GM12878 (cell line): ENCODE measurements around the gene RABL6. TPM values are rescaled to one million over a fixed set of nuclear protein-coding genes. Genes with fewer than 3 reads are reported as not detected.

Source experiments
- ATAC-seq: fragments of 200-7000 bp; cut with Tn5 transposase; 3 replicates; pipeline ENCODE4 v1.9.1; 2020; ENCODE audit warnings: mild to moderate bottlenecking, moderate library complexity
- BruUV-seq: library from RNA; stranded (reverse); fragments of 400-500 nt; replicated peaks from 2 replicates; lab custom pipeline; 2021; lab: Mats Ljungman, UMichigan
- CTCF ChIA-PET: fragments of 300-600 bp; sonication (Branson Sonifier 250); formaldehyde crosslinking; extraction: SDS; loops from one replicate; lab custom pipeline; 2021; ENCODE audit warnings: inconsistent platforms; lab: Yijun Ruan, JAX
- POLR2A ChIA-PET: fragments of 350-600 bp; formaldehyde crosslinking; extraction: SDS; loops from one replicate; lab custom pipeline; 2021; ENCODE audit warnings: inconsistent platforms; lab: Charles Lee
- RAD21 ChIA-PET: fragments of 300-600 bp; sonication (Branson Sonifier 250); formaldehyde crosslinking; loops from one replicate; lab custom pipeline; 2023; ENCODE audit warnings: antibody characterized with exemption; ENCODE audit not compliant: unreplicated experiment; lab: Charles Lee
- SMC1A ChIA-PET: fragments of 300-600 bp; sonication (Branson Sonifier 250); formaldehyde crosslinking; loops from one replicate; lab custom pipeline; 2023; ENCODE audit not compliant: unreplicated experiment, uncharacterized antibody; lab: Charles Lee
- DNase-seq: peaks from one replicate; pipeline ENCODE4 v3.0.0-alpha.2; 2011; ENCODE audit warnings: low read depth, low spot score
- FAIRE-seq: peaks from 3 replicates; lab custom pipeline; 2011; peaks lifted over from hg19 to GRCh38; lab: Jason Lieb, UNC
- H2AFZ ChIP-seq: 2 replicates; pipeline ENCODE4 v1.6.0; 2011; ENCODE audit warnings: low read depth, low read length, control low read depth; ENCODE audit not compliant: control insufficient read depth
- H3K27ac ChIP-seq: 2 replicates; pipeline ENCODE4 v1.5.1; 2011; ENCODE audit warnings: control low read depth; ENCODE audit not compliant: control insufficient read depth, insufficient read depth
- H3K27me3 ChIP-seq, 2 experiments: replicated peaks in 1 of 2; 2 replicates each; pipeline versions ENCODE4 v1.6.0 to v1.6.1; 2011; ENCODE audit warnings: low read length in 1 of 2; ENCODE audit not compliant: control insufficient read depth in 2 of 2, insufficient read depth in 2 of 2
- H3K36me3 ChIP-seq, 2 experiments: 2 replicates each; pipeline ENCODE4 v1.5.1; 2011; ENCODE audit warnings: low read length in 1 of 2; ENCODE audit not compliant: control insufficient read depth in 2 of 2, insufficient read depth in 2 of 2
- H3K4me1 ChIP-seq: 2 replicates; pipeline ENCODE4 v1.6.1; 2011; ENCODE audit warnings: mild to moderate bottlenecking, low read length, moderate library complexity, mixed read lengths; ENCODE audit not compliant: control insufficient read depth, insufficient read depth
- H3K4me2 ChIP-seq: 2 replicates; pipeline ENCODE4 v1.6.0; 2011; ENCODE audit warnings: control low read depth; ENCODE audit not compliant: control insufficient read depth, insufficient read depth
- H3K4me3 ChIP-seq: fragments of 200-600 bp; sonication (generic); 2 replicates; pipeline ENCODE4 v1.5.1; 2016
- H3K79me2 ChIP-seq: 2 replicates; pipeline ENCODE4 v1.6.0; 2011; ENCODE audit warnings: low read length; ENCODE audit not compliant: control insufficient read depth, insufficient read depth
- H3K9ac ChIP-seq: 2 replicates; pipeline ENCODE4 v1.8.0; 2011; ENCODE audit warnings: low read length, control low read depth, mixed read lengths; ENCODE audit not compliant: control insufficient read depth, insufficient read depth
- H3K9me3 ChIP-seq: replicated peaks from 3 replicates; pipeline ENCODE4 v1.5.1; 2011; ENCODE audit warnings: mild to moderate bottlenecking, low read length; ENCODE audit not compliant: control insufficient read depth, insufficient read depth
- H4K20me1 ChIP-seq: 2 replicates; pipeline ENCODE4 v1.6.0; 2011; ENCODE audit not compliant: control insufficient read depth, insufficient read depth
- CTCF ChIP-seq, 3 experiments: IDR thresholded peaks in 2 of 3; conservative IDR thresholded peaks in 1 of 3; 2 replicates each; pipeline ENCODE4 v1.5.1; 2011; ENCODE audit warnings: low read depth in 3 of 3, low read length in 3 of 3, mild to moderate bottlenecking in 3 of 3, control low read depth in 2 of 3, moderate library complexity in 2 of 3, inconsistent platforms in 1 of 3, mixed read lengths in 1 of 3; ENCODE audit not compliant: control insufficient read depth in 2 of 3, insufficient read depth in 1 of 3; ENCODE audit errors: extremely low read depth in 1 of 3
- EED ChIP-seq: sonication (generic); IDR thresholded peaks from 2 replicates; pipeline ENCODE4 v1.6.1; 2016; ENCODE audit warnings: antibody characterized with exemption, low read depth
- MLLT1 ChIP-seq: fragments of 450-650 bp; IDR thresholded peaks from 2 replicates; pipeline ENCODE4 v1.6.1; 2016; ENCODE audit warnings: mild to moderate bottlenecking
- RAD21 ChIP-seq: IDR thresholded peaks from 2 replicates; pipeline ENCODE4 v1.6.1; 2011; ENCODE audit warnings: mild to moderate bottlenecking, low read depth, low read length, moderate library complexity; ENCODE audit not compliant: insufficient read depth
- SMC3 ChIP-seq: IDR thresholded peaks from 2 replicates; pipeline ENCODE4 v1.6.1; 2011; ENCODE audit warnings: low read length, improper control_type of control experiment, borderline replicate concordance
- ZNF384 ChIP-seq: IDR thresholded peaks from 2 replicates; pipeline ENCODE4 v1.6.1; 2012; ENCODE audit warnings: low read depth, mild to moderate bottlenecking, low read length, improper control_type of control experiment, borderline replicate concordance
- WGBS: methylation state at CpG from one replicate; pipeline ENCODE4 v1.1.6; 2016; ENCODE audit warnings: low lambda C conversion rate; ENCODE audit not compliant: insufficient replicate concordance, insufficient coverage; ENCODE audit errors: missing lambda C conversion rate; 5-methylcytosine and 5-hydroxymethylcytosine counted together
- in situ Hi-C: fragments of 300-500 bp; cut with MboI; formaldehyde crosslinking; loops from 9 replicates; pipeline ENCODE4 v1.14.3; 2018; ENCODE audit warnings: mixed read lengths
- intact Hi-C: fragments of 100-400 bp; cut with micrococcal nuclease; formaldehyde crosslinking; loops from one replicate; pipeline ENCODE4 v1.14.2; 2022; ENCODE audit not compliant: unreplicated experiment
- polyA plus RNA-seq, 11 experiments: library from polyadenylated mRNA; depleted of rRNA in 4 of 11; unstranded in 6 of 11; stranded (reverse) in 5 of 11; fragments of >200 nt; fragmentation: Nextera tagmentation in 4 of 11; fragmentation: Illumina TruSeq in 1 of 11; extraction: Ambion mirVana in 4 of 11; extraction: Trizol in 1 of 11; gene quantifications; 1 replicate in 1 of 11; 2 replicates in 10 of 11; pipeline versions ENCODE4 v1.2.1 to v1.2.3, GENCODE V29; 2011 to 2016; ENCODE audit warnings: inconsistent platforms in 2 of 11, missing spikeins in 2 of 11, low read depth in 1 of 11
- total RNA-seq, 4 experiments: library from RNA; depleted of rRNA in 3 of 4; stranded (reverse); fragments of >200 nt in 3 of 4; fragmentation: Illumina TruSeq in 1 of 4; extraction: Trizol in 1 of 4; gene quantifications; 2 replicates each; pipeline versions ENCODE4 v1.2.1 to v1.2.3, GENCODE V29; 2013 to 2021

RABL6 gene
- total and polyA plus RNA-seq, 10 of the 15 experiments (the other 5 are each of a cell fraction or from before 2014, with no cell fraction given), result 1.4 to 134 (median 42.7) TPM

GRCh38 chr9:136769710-136770191 is 38.0 kb upstream of the RABL6 start:
- Histone ChIP-seq H3K36me3 (no peaks in the 10 kb centered on the region), H3K9me3 (peaks cover 6% of the 10 kb centered on the region; the same call in 2 of the 3 replicates), H3K79me2 (no peaks in the 10 kb centered on the region), H3K4me2 (no peak overlapping the region), H2AFZ (no peak overlapping the region), H3K27me3 (no peaks in the 10 kb centered on the region; a peak in 1 of 4 replicates), H3K9ac (no peak overlapping the region), H3K27ac (no peak overlapping the region), H3K4me3 (no peak overlapping the region)
- ChIA-PET SMC1A (interaction anchor here (1.4 kb wide), 1 partner anchor 72 kb away, joined by 3 read pairs; the partner anchor contains the start of gene AJM1), CTCF (interaction anchor here (0.7 to 9.3 kb wide), 3 partner anchors 14 to 291 kb away, joined by 3 to 163 read pairs (median 4); no protein-coding TSS in a partner anchor), RAD21 (interaction anchor here (1.6 kb wide), 1 partner anchor 9 kb away, joined by 5 read pairs; no protein-coding TSS in a partner anchor)
- ATAC-seq, result peak; percentile 41; the same call in 2 of the 3 replicates
- in situ Hi-C loops (no loop called here), intact Hi-C loops (no loop called here)
- TF ChIP-seq CTCF (IDR thresholded peaks at IDR 0.05 in 2 of 3, conservative IDR thresholded peaks at IDR 0.05 in 1 of 3; ENCODE audit: control insufficient read depth in 2 of 3, extremely low read depth in 1 of 3, insufficient read depth in 1 of 3, low read depth in 3 of 3, low read length in 3 of 3), result peak; percentile 40 to 74 (median 55); a peak in 5 of 6 replicates
- TF ChIP-seq RAD21, result peak; percentile 41
- no peak for TF ChIP-seq MLLT1
- TF ChIP-seq ZNF384, result no peak
- no peak for TF ChIP-seq EED
- TF ChIP-seq SMC3, result peak; percentile 5; the same call in 1 of the 2 replicates
- TF ChIP-seq, all 136 proteins: peak for 3
- Histone ChIP-seq H4K20me1 (no peaks in the 10 kb centered on the region), H3K4me1 (peaks cover 26% of the 10 kb centered on the region)
- FAIRE-seq (no peak), DNase-seq (no peak)
- no TSS peak for BruUV-seq
- POLR2A ChIA-PET, result no interaction called here
- 14% methylated on average over 13 of the region's 16 CpGs for WGBS
